Fibroblast of skin of back (primary cell): ENCODE results near the gene TBC1D8B.

Source experiments
- DNase-seq: peaks from one replicate; pipeline ENCODE4 v3.0.0-alpha.2; 2013

Gene TBC1D8B

GRCh38 chrX:106898462-106898861 lies 96.0 kb downstream of the TBC1D8B start:
- peak; percentile 47 for DNase-seq

GRCh38 chrX:106899276-106899675 lies 96.8 kb downstream of the TBC1D8B start:
- no peak for DNase-seq

GRCh38 chrX:106899841-106900240 lies 97.4 kb downstream of the TBC1D8B start:
- no peak for DNase-seq

GRCh38 chrX:106901341-106901740 lies 98.9 kb downstream of the TBC1D8B start:
- no peak for DNase-seq

- DNase-seq = no peak
Measured at GRCh38 chrX:106901781-106902219, 99.3 kb downstream of the TBC1D8B start.

- DNase-seq = no peak
Measured at GRCh38 chrX:106902684-106903083, 100.2 kb downstream of the TBC1D8B start.

- DNase-seq = no peak
Measured at GRCh38 chrX:106903291-106903824, 100.9 kb downstream of the TBC1D8B start, which contains the start of gene RIPPLY1. TSS of gene RIPPLY1 (minus strand) at chrX:106903341. CDS start at chrX:106903287, 54 bp downstream.

- DNase-seq = no peak
Measured at GRCh38 chrX:106903856-106904528, 101.5 kb downstream of the TBC1D8B start.

- DNase-seq = no peak
Measured at GRCh38 chrX:106905064-106905708, 102.7 kb downstream of the TBC1D8B start.

GRCh38 chrX:106906361-106906760 lies 103.9 kb downstream of the TBC1D8B start:
- DNase-seq = no peak

GRCh38 chrX:106912864-106913263 lies 110.4 kb downstream of the TBC1D8B start:
- no peak for DNase-seq

GRCh38 chrX:106917830-106918500 lies 115.5 kb downstream of the TBC1D8B start:
- peak; percentile 71 for DNase-seq

GRCh38 chrX:106919932-106920452 lies 117.5 kb downstream of the TBC1D8B start, which contains the start of gene CLDN2:
TSS of gene CLDN2 (plus strand) at chrX:106920402. CDS start at chrX:106928229, 7,827 bp downstream.
- DNase-seq = no peak

- no peak for DNase-seq
Measured at GRCh38 chrX:106921637-106922036, 119.2 kb downstream of the TBC1D8B start.
